HG03354 (cell line): ENCODE results near the gene RPTN.
A peak's percentile ranks its signal among the peaks of the same experiment; 100 is the strongest.
"Not testable (repeated sequence)": the region's sequence is repeated elsewhere in the genome, so short reads cannot be mapped to it uniquely, and the experiment has no call there.

ENCODE experiments used
- ATAC-seq: cut with Tn5 transposase; IDR thresholded peaks from one replicate; pipeline ENCODE4 v1.9.1; 2021; ENCODE audit warnings: mild to moderate bottlenecking; ENCODE audit not compliant: unreplicated experiment, poor library complexity, severe bottlenecking

The RPTN gene

GRCh38 chr1:152167835-152168534 is 9.0 kb upstream of the RPTN start:
- ATAC-seq: no peak

- no peak for ATAC-seq
These were observed 7.9 kb upstream of the RPTN start for GRCh38 chr1:152166966-152167365.

- ATAC-seq: no peak
These were observed 6.5 kb upstream of the RPTN start for GRCh38 chr1:152165286-152166077.

GRCh38 chr1:152164517-152165136 is 5.6 kb upstream of the RPTN start:
- no peak for ATAC-seq

GRCh38 chr1:152162792-152163463 is 3.9 kb upstream of the RPTN start:
- ATAC-seq: no peak

GRCh38 chr1:152160576-152160975 is 1.5 kb upstream of the RPTN start:
- ATAC-seq: no peak

GRCh38 chr1:152153996-152154395 is 5.0 kb downstream of the RPTN start:
- no peak for ATAC-seq

GRCh38 chr1:152151646-152152045 is 7.4 kb downstream of the RPTN start:
- no peak for ATAC-seq

GRCh38 chr1:152148981-152149380 is 10.0 kb downstream of the RPTN start:
- no peak for ATAC-seq

GRCh38 chr1:152148051-152148450 is 11.0 kb downstream of the RPTN start:
- no peak for ATAC-seq

- ATAC-seq: no peak
These were observed 13.3 kb downstream of the RPTN start for GRCh38 chr1:152145769-152146168.

- ATAC-seq: not testable (repeated sequence)
These were observed 14.3 kb downstream of the RPTN start for GRCh38 chr1:152144674-152145183.

GRCh38 chr1:152143150-152143887 is 15.7 kb downstream of the RPTN start:
- ATAC-seq: peak; percentile 66

GRCh38 chr1:152141971-152142584 is 16.9 kb downstream of the RPTN start:
- ATAC-seq: no peak

GRCh38 chr1:152137215-152137614 is 21.8 kb downstream of the RPTN start:
- no peak for ATAC-seq

GRCh38 chr1:152130186-152130585 is 28.8 kb downstream of the RPTN start:
- ATAC-seq: no peak

- no peak for ATAC-seq
These were observed 31.4 kb downstream of the RPTN start for GRCh38 chr1:152127673-152128072.

GRCh38 chr1:152125834-152126443 is 33.1 kb downstream of the RPTN start:
- ATAC-seq: no peak

GRCh38 chr1:152118915-152119314 is 40.1 kb downstream of the RPTN start:
- ATAC-seq: no peak
